Body of pancreas (tissue), 4 donors: Measurements from ENCODE around the gene FAM240A.

Experiments used
- POLR2A ChIP-seq, 3 donors: fragments of 450-650 bp; IDR thresholded peaks; one replicate each; pipeline ENCODE4 v1.6.1; 2016; ENCODE audit warnings: antibody characterized with exemption in 3 of 3, mild to moderate bottlenecking in 2 of 3
- TF ChIP-seq, protein P1 (sequence below), 7 experiments: fragments of 450-650 bp in 4 of 7; fragments of 200-600 bp in 3 of 7; sonication (generic) in 3 of 7; IDR thresholded peaks; one replicate each; pipeline ENCODE4 v1.5.1; 2016 to 2019; ENCODE audit warnings: antibody characterized with exemption in 7 of 7

DNA sequence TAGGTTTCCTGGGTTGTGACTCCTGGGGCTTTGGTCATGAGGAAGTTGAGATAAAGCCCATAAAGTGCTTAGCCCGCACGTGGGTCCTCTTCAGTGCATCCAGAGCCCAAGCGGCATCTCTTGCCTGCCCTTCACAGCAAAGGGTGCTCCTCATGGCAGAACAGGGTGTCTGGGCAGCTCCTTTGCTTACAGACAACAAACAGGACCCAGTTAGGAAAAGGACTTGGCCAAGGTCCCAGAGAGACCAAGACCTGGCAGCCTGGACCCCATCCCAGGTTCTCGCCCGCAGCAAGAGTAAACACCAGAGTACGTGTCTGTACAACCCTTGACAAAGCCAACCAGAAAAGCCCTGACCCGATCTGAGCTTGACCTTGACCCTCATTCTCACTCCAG lies 54.1 kb downstream of the FAM240A start:
- TF ChIP-seq POLR2A (IDR thresholded peaks at IDR 0.05), result no peak
- TF ChIP-seq, protein P1, sequence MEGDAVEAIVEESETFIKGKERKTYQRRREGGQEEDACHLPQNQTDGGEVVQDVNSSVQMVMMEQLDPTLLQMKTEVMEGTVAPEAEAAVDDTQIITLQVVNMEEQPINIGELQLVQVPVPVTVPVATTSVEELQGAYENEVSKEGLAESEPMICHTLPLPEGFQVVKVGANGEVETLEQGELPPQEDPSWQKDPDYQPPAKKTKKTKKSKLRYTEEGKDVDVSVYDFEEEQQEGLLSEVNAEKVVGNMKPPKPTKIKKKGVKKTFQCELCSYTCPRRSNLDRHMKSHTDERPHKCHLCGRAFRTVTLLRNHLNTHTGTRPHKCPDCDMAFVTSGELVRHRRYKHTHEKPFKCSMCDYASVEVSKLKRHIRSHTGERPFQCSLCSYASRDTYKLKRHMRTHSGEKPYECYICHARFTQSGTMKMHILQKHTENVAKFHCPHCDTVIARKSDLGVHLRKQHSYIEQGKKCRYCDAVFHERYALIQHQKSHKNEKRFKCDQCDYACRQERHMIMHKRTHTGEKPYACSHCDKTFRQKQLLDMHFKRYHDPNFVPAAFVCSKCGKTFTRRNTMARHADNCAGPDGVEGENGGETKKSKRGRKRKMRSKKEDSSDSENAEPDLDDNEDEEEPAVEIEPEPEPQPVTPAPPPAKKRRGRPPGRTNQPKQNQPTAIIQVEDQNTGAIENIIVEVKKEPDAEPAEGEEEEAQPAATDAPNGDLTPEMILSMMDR (IDR thresholded peaks at IDR 0.05), result no peak
